ENCODE data around the gene UBE2Z. TPM values are rescaled to one million over a fixed set of nuclear protein-coding genes. Genes with fewer than 3 reads are reported as not detected.
A peak's percentile ranks its signal among the peaks of the same experiment; 100 is the strongest.

UBE2Z gene
- total RNA-seq, 1 donor from 2014 or later: 88.8 TPM

DNA sequence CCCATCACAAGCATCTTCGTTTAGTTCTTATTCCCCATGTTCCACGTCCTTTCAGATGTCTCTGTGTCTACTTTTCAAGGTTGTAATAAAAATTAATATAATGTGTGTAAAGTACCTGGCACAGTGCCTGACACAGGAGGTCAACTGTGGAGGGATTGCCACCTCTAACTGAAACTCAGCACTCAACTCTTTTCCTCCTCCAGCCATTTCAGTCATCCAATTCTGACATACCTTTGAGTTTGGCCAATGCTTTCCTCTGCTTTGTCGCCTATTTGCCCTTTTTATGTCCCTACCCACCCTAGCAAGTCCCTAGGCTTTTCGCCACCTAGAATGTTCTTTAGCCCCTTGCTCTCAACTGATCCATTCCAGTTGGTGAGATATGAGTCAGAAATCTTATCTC lies 1.6 kb downstream of the UBE2Z start:
- peak overlapping the region; percentile 93 for H3K4me3 Mint-ChIP-seq
- intact Hi-C loops (cut with micrococcal nuclease): loop anchor here (2.0 to 10.0 kb wide), 2 partner anchors 79 to 455 kb away; partner anchors contain the start of genes CALCOCO2 and ZNF652
- peaks cover 59% of the 10 kb centered on the region for H3K4me1 Mint-ChIP-seq (ENCODE audit: low read depth)
- H3K27ac Mint-ChIP-seq: peak overlapping the region; percentile 95
- no peaks in the 10 kb centered on the region for H3K27me3 Mint-ChIP-seq (ENCODE audit: insufficient read depth)
- DNase-seq (ENCODE audit: low spot score): no peak
- H3K36me3 Mint-ChIP-seq (ENCODE audit: low read depth): peaks cover 42% of the 10 kb centered on the region
- H3K9me3 Mint-ChIP-seq: no peaks in the 10 kb centered on the region

- DNase-seq (ENCODE audit: low spot score): no peak
- intact Hi-C loops (cut with micrococcal nuclease): loop anchor here (10.0 kb wide), 1 partner anchor 454 kb away; the partner anchor contains the start of gene ZNF652
- peaks cover 65% of the 10 kb centered on the region for H3K4me1 Mint-ChIP-seq (ENCODE audit: low read depth)
- no peaks in the 10 kb centered on the region for H3K27me3 Mint-ChIP-seq (ENCODE audit: insufficient read depth)
- peak overlapping the region; percentile 95 for H3K27ac Mint-ChIP-seq
- no peaks in the 10 kb centered on the region for H3K9me3 Mint-ChIP-seq
- peaks cover 42% of the 10 kb centered on the region for H3K36me3 Mint-ChIP-seq (ENCODE audit: low read depth)
- H3K4me3 Mint-ChIP-seq: peak overlapping the region; percentile 93
These were observed 2.2 kb downstream of the UBE2Z start for GRCh38 chr17:48910370-48910769.

DNA sequence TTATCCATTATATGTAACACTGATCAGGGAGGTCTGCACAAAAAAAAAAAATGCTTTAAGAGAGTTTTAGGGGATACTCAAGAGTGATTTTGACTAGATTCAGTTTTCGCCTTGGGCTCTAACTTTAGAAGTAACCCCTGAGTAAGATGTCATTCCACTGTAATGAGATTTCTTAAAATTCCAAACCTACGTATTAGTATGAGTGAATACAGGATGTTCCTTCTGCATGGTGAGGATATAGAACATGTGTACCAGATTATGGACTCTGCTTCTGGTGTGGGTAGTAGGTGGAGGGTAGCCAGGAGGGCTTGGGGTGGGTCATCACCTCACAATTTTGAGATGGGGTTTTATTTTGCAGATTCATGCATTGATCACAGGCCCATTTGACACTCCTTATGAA lies 4.3 kb downstream of the UBE2Z start:
- peak overlapping the region; percentile 20 for H3K4me3 Mint-ChIP-seq
- H3K27me3 Mint-ChIP-seq (ENCODE audit: insufficient read depth): no peaks in the 10 kb centered on the region
- peaks cover 52% of the 10 kb centered on the region for H3K36me3 Mint-ChIP-seq (ENCODE audit: low read depth)
- peak overlapping the region; percentile 62 for H3K27ac Mint-ChIP-seq
- H3K9me3 Mint-ChIP-seq: no peaks in the 10 kb centered on the region
- intact Hi-C loops (cut with micrococcal nuclease): loop anchor here (10.0 kb wide), 1 partner anchor 452 kb away; the partner anchor contains the start of gene ZNF652
- DNase-seq (ENCODE audit: low spot score): no peak
- H3K4me1 Mint-ChIP-seq (ENCODE audit: low read depth): peaks cover 73% of the 10 kb centered on the region

GRCh38 chr17:48915459-48916282 lies 7.5 kb downstream of the UBE2Z start:
- H3K36me3 Mint-ChIP-seq (ENCODE audit: low read depth): peaks cover 49% of the 10 kb centered on the region
- DNase-seq (ENCODE audit: low spot score): peak; percentile 68
- H3K9me3 Mint-ChIP-seq: no peaks in the 10 kb centered on the region
- H3K4me3 Mint-ChIP-seq: peak overlapping the region; percentile 70
- no peaks in the 10 kb centered on the region for H3K27me3 Mint-ChIP-seq (ENCODE audit: insufficient read depth)
- intact Hi-C loops (cut with micrococcal nuclease): loop anchor here (1.0 to 10.0 kb wide), 4 partner anchors 7 to 449 kb away; partner anchors contain the start of genes ATP5MC1, SNF8, UBE2Z and ZNF652
- peak overlapping the region; percentile 88 for H3K27ac Mint-ChIP-seq
- peaks cover 55% of the 10 kb centered on the region for H3K4me1 Mint-ChIP-seq (ENCODE audit: low read depth)

- Mint-ChIP-seq H3K27me3 (ENCODE audit: insufficient read depth) (no peaks in the 10 kb centered on the region), H3K36me3 (ENCODE audit: low read depth) (peaks cover 54% of the 10 kb centered on the region), H3K27ac (peak overlapping the region; percentile 59), H3K4me3 (no peak overlapping the region), H3K4me1 (ENCODE audit: low read depth) (peaks cover 19% of the 10 kb centered on the region), H3K9me3 (no peaks in the 10 kb centered on the region)
- DNase-seq (ENCODE audit: low spot score): no peak
- intact Hi-C loops (cut with micrococcal nuclease): no loop called here
These were observed 17.2 kb downstream of the UBE2Z start for GRCh38 chr17:48925251-48925990.

- peaks cover 51% of the 10 kb centered on the region for H3K36me3 Mint-ChIP-seq (ENCODE audit: low read depth)
- H3K27me3 Mint-ChIP-seq (ENCODE audit: insufficient read depth): no peaks in the 10 kb centered on the region
- no peaks in the 10 kb centered on the region for H3K9me3 Mint-ChIP-seq
- intact Hi-C loops (cut with micrococcal nuclease): no loop called here
- H3K4me3 Mint-ChIP-seq: no peak overlapping the region
- no peak for DNase-seq (ENCODE audit: low spot score)
- H3K4me1 Mint-ChIP-seq (ENCODE audit: low read depth): peaks cover 19% of the 10 kb centered on the region
- H3K27ac Mint-ChIP-seq: no peak overlapping the region
These were observed 17.8 kb downstream of the UBE2Z start for GRCh38 chr17:48925991-48926342.

DNA sequence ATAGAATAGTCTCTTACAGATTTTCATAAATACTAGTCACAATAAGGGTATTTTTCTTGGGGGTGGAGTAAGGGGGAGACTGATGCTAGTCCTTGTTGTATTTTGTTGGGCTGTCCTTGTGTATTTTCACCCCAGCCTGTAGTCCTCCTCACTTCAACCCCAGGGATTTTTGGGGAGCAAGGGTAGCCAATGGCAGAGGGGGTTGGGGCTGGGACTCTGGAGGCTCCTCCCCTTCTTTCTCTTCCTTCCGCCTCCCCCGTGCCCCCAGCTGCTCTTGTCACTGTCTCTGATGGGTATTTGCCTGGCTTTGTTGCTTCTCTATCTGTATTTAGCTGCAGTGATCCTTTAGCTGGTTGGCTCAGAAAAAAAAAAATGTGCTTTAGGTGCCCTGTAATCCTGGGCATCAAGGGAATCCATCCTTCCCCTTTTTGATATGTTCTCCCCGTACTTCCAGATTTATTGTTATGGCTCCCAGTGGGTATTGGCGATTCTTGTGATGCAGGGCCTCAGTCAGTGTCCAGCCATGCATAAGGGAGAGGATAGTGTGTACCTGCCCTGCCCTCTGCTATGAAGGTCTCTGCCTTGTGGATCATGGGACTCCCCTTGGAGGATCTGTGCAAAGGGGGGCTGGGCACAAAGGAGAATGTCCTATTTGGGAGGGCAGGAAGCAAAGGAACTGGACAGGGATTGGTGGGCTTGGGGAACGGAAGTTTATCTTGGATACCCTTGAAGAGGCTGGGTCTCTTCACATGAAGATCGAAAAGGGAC lies 20.0 kb downstream of the UBE2Z start:
- peaks cover 19% of the 10 kb centered on the region for H3K4me1 Mint-ChIP-seq (ENCODE audit: low read depth)
- H3K27ac Mint-ChIP-seq: no peak overlapping the region
- peaks cover 48% of the 10 kb centered on the region for H3K36me3 Mint-ChIP-seq (ENCODE audit: low read depth)
- no peaks in the 10 kb centered on the region for H3K27me3 Mint-ChIP-seq (ENCODE audit: insufficient read depth)
- no peaks in the 10 kb centered on the region for H3K9me3 Mint-ChIP-seq
- no peak overlapping the region for H3K4me3 Mint-ChIP-seq
- intact Hi-C loops (cut with micrococcal nuclease): no loop called here
- DNase-seq (ENCODE audit: low spot score): no peak

DNA sequence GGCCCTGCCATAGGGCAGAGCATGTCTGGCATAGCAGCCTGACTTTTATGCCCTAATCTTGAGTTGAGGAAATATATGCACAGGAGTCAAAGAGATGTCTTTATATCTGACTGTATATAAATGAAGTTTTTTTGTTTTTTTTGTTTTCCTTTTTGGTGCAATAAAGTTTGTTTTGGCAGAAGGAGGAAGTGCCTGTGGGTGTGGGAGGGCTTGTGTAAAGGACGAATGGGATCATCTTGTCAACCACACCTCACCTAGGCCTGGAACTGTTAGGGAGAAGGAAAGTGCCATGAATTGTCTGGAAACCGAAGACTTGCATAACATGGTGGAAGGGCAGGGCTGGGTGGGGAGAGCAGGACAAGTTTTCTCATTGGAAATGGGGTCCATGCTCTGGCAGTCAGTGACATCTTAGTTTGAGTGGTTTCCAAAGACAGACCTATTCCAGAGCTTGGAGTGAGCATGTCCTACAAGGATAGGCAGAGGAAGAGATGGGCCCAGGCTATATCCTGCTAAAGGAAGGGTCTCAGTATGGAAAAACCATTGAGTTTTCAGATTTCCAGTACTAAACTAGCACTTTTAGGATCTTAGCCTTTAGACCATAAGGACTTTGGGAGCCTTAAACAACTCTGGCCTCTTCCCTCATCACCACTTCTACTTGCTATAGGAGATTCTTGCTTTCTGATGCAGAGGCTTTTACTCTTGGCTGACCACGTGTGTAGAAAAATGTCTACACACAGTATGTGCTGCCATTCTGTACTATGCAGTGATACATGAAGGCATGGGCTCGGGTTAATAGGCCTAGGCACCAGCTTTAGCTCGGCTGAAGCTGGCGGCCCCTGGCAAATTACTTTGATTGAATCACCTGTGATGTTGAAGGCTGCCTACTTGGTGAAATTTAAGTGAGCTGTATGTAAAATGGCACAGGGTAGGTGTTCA lies 20.9 kb downstream of the UBE2Z start:
- H3K36me3 Mint-ChIP-seq (ENCODE audit: low read depth): peaks cover 55% of the 10 kb centered on the region
- peaks cover 19% of the 10 kb centered on the region for H3K4me1 Mint-ChIP-seq (ENCODE audit: low read depth)
- H3K9me3 Mint-ChIP-seq: no peaks in the 10 kb centered on the region
- no peaks in the 10 kb centered on the region for H3K27me3 Mint-ChIP-seq (ENCODE audit: insufficient read depth)
- DNase-seq (ENCODE audit: low spot score): no peak
- no peak overlapping the region for H3K4me3 Mint-ChIP-seq
- H3K27ac Mint-ChIP-seq: peak overlapping the region; percentile 37
- intact Hi-C loops (cut with micrococcal nuclease): no loop called here

GRCh38 chr17:48929812-48930165 lies 21.6 kb downstream of the UBE2Z start:
- Mint-ChIP-seq H3K9me3 (no peaks in the 10 kb centered on the region), H3K27ac (peak overlapping the region; percentile 1), H3K27me3 (ENCODE audit: insufficient read depth) (no peaks in the 10 kb centered on the region), H3K4me3 (no peak overlapping the region), H3K36me3 (ENCODE audit: low read depth) (peaks cover 57% of the 10 kb centered on the region), H3K4me1 (ENCODE audit: low read depth) (peaks cover 19% of the 10 kb centered on the region)
- no peak for DNase-seq (ENCODE audit: low spot score)
- intact Hi-C loops (cut with micrococcal nuclease): no loop called here

GRCh38 chr17:48930435-48930873 lies 22.2 kb downstream of the UBE2Z start:
- H3K4me3 Mint-ChIP-seq: no peak overlapping the region
- DNase-seq (ENCODE audit: low spot score): no peak
- H3K4me1 Mint-ChIP-seq (ENCODE audit: low read depth): peaks cover 13% of the 10 kb centered on the region
- H3K36me3 Mint-ChIP-seq (ENCODE audit: low read depth): peaks cover 52% of the 10 kb centered on the region
- no peaks in the 10 kb centered on the region for H3K27me3 Mint-ChIP-seq (ENCODE audit: insufficient read depth)
- no peaks in the 10 kb centered on the region for H3K9me3 Mint-ChIP-seq
- intact Hi-C loops (cut with micrococcal nuclease): no loop called here
- H3K27ac Mint-ChIP-seq: peak overlapping the region; percentile 13

DNA sequence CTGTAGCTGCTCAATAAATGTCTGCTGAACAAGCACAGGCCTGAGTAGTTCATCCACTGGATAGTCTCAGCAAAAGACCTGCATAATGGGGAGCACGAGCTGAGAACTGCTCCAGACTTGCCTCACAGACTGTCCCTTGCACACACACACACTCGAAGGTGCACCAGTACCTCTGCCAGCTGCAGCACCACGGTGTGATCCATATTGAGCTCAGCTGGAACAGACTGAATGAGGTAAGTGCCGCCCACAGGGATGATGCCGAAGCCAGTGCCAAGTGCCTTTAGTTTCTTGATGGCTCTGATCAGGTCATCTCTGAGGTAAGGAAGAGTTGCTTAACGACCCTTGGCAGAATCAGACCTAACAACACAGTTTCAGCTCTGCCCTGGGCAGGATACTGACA lies 24.8 kb downstream of the UBE2Z start:
- no peaks in the 10 kb centered on the region for H3K9me3 Mint-ChIP-seq
- intact Hi-C loops (cut with micrococcal nuclease): no loop called here
- H3K27me3 Mint-ChIP-seq (ENCODE audit: insufficient read depth): no peaks in the 10 kb centered on the region
- peaks cover 50% of the 10 kb centered on the region for H3K36me3 Mint-ChIP-seq (ENCODE audit: low read depth)
- DNase-seq (ENCODE audit: low spot score): no peak
- no peak overlapping the region for H3K27ac Mint-ChIP-seq
- H3K4me3 Mint-ChIP-seq: no peak overlapping the region
- H3K4me1 Mint-ChIP-seq (ENCODE audit: low read depth): no peaks in the 10 kb centered on the region

All from activated T-helper 1 cell treated with anti-CD3 and anti-CD28 coated beads, Interleukin-12 subunit alpha, Interleukin-12 subunit beta, Interleukin-2, Interleukin-4 antibody, amounts not matched to agents 30 ng/mL and 10 ng/mL and 1 ng/mL, durations not matched to agents 14 hours and 24 hours and 36 hours (primary cell).